ENCODE data around the gene SUFU.
A peak's percentile ranks its signal among the peaks of the same experiment; 100 is the strongest.

The SUFU gene

DNA sequence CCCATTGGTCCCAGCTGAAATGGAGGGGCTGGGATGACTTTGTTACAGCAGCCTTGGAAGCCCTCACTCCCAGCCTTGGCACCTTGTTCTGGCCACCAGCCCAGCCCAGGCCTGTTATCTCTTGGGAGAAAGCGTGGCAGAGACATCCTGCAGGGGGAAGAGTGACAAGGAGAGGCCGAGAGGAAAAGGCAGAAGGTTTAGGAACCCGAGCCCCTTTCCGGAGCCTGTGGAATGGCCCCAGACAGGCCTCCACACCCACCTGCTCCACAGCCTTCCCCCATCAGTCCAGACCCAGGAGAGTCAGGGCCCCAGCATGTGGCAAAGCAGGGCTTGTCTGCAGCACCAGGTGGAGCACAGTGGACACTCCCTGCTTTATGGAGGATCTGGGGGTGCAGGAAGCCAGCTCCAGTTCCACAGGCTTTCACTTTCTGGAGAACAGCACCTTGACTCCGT is 116.4 kb downstream of the SUFU start:
- DNase-seq (ENCODE audit: low spot score): no peak

DNA sequence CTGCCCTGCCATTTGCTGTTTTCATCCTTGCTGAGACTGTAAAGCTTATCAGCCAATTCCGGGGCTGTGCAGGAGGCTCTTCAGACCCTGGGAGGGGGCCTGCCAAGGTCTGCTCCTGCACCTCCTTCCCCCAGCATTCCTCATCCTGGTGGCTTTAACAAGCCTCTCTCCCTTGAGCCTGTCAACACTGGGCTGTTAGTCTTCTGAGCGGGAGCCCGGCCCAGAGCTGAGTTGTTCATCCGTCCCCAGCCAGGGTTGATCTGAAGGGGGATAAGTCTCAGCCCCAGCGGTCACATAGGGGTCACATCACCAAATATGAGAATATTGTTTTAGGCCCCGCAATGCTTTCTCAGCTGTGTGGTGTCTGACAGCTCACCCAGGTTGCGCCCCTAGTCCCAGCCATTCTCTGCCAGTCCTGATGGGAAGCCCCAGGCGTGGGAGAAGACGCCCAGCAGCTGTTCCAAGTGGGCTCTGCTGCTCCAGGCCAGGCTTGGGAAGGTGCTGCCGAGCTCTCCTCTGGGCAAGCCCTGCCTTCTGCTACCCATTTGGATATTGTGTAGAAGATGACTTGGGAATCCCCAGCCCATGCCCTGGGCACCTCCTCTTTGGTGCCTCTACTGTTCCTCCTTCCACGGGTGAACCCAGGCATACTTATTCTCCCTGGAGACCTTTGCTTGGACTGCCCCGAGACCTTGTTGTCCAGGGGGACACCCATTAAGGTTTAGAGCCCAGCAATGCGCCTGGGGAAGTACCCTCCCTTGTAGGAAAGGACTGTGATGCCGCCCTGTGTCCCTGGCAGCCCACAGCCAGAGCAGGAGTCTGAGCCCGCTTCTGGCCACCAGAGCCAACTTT is 117.0 kb downstream of the SUFU start:
- no peak for DNase-seq (ENCODE audit: low spot score)

DNA sequence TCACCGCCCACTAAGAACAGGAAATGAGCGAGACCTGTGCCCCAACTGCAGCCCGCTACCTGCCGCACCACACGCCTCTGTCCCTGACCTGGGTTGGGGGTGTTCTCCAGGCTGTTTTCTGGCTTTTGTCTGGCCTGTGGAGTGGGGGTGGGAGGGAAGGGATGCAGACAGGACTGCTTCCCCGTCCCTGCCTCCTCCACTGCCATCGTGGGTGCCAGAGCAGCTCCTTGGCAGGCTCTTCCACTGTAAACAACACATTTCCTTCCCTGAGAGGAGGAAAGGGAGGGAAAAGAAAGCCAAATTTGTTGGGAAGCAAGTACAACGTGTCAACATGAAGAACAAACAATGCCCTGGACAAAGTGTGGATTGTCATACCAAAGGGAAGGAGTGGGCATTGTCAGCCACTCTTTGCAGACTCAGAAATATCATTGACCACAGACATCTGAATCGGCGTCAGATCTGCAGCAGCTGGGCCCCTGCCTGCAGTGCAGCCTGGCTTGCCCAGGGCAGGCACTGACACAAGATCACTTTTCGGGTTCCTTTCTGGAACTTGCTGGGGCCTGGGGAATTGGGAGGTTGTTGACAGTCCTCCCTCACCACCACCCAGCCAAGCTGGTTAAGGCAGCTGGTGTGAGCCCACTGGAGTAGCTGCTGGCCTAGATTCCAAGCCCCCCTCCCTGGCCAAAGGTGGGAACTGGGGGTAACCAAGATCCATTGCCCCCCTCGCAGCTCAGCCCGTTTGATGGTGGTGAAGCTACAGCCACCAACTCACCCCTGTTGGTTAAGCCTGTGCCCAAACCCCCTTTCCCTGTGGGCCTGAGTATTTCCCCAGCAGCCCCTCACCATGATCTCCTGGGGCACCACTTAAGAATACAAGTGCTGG is 117.9 kb downstream of the SUFU start:
- DNase-seq (ENCODE audit: low spot score): no peak

DNA sequence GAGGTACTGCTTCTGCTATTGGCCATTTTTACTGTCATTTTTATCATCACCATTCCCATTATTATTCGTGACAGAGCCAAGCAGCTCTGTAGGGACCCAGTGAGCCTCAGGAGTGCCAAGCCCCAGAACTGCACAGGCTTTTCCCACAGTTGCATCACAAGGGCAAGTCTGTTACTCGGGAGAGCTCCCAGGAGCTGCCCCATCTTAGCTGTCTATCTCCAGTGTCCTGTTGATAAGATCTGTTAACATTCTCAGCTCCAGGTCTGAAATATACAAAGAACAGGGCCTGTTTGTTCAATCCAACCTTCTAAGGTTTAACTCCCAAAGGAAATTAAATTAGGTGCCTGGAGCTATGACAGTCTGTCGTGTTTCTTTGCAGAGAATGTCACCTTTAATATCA is 120.3 kb downstream of the SUFU start:
- no peak for DNase-seq (ENCODE audit: low spot score)

DNA sequence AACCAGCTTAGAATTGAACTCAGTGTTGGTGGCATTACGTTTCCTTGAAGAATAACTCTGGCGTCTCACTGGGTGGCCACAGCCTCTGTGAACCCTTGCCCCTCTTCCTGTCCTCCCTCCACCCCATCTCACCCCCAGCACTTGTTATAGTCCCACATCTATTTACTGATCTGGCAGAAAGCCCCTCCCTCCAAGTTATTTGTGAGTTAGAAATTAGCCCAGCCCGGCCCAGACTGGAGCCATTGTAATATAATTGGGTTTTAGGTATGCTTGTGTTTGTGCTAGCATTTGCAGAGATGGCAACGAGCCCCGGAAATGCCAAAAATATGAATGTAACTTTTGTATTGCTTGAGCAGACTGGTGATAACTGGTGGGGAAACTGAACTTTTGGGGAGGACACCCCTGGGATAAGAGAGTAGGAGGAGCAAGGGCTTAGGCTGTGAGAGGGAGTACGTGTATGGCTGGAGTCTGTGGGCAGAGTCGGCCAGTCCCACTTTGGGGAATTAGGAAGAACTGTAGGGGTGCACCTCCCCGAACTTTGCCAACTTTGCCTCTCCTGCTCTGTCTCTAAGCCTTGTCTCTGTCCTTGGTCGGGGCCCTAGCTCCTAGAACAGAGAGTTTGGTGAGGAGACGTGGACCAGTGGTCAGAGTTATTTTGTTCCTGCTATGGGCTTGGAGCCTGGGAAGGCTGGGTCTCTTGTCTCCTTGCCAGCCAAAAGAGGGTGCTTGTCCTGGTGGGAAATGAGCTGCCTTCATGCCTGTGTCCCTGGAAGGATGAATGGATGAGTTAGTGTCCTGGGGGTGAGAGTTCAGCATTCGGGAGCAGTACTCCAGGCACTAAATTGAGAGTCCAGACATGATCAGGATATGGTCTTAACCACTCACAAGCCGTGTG is 121.2 kb downstream of the SUFU start:
- DNase-seq (ENCODE audit: low spot score): no peak

DNA sequence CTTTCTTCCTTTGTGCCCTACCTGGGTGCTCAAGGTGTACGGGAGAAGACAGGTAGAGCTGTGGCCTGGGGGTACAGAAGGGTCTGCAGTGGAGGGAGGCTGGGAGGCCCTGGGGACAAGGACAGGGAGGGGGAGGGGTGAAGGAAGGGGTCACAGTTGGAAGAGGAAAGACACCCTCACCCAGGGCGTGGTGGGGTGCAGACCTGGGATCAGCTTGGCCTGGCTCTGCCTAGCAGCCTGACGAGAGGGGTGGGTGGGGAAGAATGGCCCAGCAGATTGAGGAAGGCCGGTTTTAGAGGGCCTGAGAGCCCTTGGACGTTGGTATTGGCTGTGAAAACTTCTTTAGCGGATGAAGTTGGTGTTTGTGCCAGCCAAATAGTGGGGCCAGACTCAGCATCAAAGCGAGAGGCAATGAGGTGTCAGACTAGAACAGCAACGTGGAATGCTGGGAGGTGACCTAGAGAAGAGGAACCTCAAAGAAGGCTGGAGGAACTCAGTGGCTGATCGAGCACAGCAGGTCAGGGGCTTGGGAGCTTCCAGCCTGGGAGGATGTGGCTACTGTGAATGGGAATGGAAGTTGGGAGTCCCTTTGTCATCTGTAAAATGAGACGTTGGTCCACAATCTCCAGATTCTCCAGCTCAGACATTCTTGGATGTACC is 122.4 kb downstream of the SUFU start:
- DNase-seq (ENCODE audit: low spot score): no peak

DNA sequence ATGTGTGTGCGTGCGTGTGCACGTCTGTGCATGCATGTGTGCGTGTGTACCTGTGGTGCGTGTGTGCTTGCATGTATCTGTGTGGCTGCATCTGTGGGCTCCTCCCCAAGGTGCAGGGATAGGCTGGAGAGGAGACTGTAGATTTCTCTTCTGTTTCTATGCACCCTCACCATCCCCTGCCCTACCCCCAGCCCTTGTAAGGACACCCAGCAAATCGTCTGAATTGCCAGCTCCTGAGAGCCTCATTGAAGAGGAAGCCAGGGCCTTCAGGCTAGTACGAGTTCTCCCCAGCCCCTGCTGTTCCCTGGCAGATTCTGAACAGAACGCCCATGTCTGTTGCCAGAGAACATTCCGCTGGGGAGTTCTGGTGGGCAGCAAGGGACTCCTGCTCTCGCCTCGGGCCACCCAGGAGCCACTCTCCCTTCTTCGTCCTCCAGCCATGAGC is 123.5 kb downstream of the SUFU start:
- DNase-seq (ENCODE audit: low spot score): no peak

DNA sequence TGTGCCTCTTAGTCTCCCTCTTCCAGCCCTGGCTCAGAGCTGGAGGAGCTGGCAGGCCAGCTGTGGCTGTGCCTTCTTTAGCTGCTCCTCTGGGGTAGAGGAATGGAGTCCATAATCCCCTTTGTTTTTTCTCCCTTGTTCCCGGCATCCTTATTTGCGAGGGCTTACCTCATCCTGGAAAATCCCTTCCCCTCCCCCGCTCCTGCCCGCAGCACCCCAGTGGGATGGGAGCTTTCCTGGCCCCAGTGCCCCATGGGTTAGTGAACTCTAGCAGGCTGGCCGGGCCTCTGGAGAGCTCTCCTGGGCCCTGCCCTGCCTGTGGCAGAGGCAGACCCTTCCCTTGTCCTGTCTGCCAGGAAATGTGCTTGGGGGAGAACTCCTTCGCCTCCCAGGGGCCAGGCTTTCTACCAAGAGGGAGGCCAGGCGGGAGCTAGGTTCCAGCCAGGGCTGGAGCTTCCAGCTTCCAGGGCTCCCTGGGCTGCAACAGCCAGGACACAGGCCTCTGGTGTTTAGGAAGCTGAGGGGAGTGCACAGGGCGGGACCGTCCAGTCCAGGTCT is 124.0 kb downstream of the SUFU start:
- DNase-seq (ENCODE audit: low spot score): peak; percentile 84

DNA sequence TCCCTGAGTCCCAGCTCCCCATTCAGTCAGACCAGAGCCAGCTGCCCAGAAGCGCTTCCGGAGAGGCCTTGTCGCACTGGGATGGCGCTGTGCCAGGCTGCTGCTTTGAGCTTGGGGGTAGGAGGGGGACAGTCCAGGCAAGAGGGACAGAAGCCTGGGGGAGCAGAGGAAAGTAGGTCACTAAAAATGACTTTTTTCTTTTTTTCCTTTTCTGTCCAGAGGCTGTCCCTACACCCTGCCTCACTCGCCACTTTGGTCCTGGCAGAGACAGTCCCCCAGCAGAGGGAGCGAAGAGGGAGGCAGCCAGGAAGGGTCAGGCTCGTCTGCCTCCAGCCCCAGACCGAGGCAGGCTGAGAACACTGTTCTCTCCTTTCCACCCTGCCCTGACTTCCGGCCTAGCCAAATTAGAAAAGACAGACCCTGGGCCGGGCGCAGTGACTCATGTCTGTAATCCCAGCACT is 124.7 kb downstream of the SUFU start:
- peak; percentile 47 for DNase-seq (ENCODE audit: low spot score)

DNA sequence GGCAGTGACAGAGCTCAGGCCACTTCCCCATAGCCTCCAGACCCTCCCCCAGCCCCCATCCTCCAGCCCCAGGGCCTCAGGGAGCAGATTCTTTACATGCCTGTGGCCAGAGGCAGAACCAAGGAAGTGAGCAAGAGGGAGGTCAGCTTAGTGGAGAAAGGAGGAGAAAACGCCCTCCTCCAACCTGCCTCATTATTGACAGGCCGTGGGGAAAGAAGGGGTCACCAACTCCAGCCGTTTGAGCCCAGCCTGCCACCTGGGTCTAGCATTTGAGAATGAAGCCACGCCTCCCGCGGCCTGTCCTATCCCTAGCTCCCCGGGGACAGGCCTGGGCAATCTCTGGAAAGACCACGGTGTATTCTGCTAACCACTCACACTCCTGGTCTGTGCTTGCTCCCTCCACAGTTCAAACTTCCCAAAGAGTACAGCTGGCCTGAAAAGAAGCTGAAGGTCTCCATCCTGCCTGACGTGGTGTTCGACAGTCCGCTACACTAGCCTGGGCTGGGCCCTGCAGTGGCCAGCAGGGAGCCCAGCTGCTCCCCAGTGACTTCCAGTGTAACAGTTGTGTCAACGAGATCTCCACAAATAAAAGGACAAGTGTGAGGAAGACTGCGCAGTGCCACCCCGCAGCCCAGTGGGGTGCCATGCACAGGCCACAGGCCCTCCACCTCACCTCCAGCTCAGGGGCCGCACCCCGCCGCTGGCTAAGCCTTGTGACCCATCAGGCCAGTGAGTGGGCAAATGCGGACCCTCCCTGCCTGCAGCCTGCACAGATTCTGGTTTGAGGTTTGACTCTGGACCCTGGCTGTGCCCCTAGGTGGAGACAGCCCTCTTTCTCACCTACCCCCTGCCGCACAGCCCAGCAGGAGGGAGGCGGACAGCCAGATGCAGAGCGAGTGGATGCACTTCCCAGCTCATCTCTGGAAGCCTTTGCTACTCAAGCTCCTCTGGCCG is 126.2 kb downstream of the SUFU start:
- DNase-seq (ENCODE audit: low spot score): peak; percentile 75

DNA sequence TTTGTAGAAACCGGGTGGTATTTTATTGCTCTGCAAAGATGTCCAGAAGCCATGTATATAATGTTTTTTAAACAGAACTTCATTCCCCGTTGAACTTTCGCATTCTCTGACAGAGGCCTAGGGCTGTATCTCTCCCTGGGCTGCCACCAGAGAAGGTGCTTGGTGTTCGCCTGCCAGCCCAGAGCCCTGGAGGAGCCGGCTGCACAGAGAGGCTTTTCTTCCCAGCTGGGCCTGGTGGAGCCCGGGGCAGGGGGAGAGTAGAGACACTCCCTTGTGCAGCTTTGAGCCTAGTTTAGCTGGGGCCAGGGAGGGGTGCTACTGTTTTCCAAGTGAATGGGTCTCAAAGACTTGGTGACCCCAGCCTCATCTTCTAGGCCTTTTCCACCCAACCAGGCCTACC is 126.9 kb downstream of the SUFU start:
- no peak for DNase-seq (ENCODE audit: low spot score)

DNA sequence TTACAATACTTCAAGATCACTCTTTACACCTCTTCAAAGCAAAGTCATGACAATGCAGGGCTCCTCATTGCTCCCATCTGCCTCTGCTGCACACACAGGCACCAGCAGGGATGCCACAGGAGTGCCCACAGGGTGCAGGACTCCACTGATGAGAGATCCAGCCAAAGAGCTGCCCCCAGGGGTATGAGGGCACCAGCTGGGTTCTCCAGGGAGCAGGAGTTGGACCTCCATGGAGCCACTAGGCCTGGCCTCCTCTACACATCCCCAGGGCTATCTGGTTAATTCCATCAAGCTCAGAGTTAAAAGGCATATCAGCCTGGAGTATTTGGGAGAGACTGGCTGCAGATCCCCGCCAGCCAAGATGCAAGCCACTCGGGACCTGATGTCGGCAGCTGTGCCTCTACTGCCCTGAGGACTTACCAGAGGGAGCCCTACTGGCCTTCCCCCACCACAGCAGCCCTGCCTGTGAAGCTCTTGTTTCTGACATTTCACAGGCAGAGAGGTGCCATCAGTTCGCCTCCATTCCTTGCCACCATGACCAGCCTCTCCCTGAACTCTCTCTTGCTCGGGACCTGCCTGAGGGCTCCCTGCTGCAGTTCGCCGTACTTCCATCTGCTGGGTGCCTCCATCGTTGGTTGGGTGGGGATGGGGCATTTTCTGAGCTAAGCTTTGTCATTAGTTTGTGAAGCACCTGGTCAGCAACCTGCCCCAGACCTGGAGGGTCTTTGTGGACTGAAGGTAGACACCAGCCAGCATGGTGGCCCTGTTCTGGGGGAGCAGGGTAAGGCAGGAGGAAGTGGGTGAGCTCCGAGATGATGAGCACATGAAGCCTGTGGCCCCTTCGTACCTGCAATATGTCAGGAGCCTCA is 128.0 kb downstream of the SUFU start:
- DNase-seq (ENCODE audit: low spot score): no peak

DNA sequence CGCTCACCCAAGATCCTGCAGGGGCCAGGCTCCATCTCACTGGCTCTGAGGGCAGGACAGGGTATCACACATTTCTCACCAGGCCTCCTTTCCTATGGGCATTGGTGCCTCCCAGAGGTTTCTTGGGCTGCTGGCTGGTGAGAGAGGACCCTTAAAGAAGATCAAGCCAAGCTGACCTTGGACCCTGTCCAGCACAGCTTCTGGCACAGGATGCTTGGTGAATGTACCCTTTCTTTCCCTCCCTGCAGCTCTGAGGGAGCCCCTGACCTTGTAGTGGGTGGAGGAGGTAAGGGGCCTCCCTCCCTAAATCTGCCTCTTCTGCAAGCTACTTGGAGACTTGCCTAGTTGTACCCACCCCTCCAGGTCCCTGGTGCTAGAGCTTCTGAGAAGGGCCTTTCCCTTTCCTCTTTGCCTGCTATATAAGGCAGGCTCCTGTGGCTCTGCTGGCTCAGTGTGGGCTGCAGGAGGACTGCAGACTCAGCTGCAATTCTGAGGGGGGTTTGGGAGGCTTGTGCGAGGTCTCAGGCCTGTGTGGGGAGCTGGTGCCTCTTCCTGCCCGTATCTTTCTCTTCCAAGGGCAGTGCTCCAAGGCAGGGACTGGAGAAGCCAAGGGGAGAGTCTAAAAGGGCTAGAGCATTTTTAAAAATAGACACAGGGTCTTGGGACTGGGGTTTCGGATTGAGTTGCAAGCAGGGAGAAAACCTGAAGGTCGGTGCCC is 128.8 kb downstream of the SUFU start:
- DNase-seq (ENCODE audit: low spot score): no peak

DNA sequence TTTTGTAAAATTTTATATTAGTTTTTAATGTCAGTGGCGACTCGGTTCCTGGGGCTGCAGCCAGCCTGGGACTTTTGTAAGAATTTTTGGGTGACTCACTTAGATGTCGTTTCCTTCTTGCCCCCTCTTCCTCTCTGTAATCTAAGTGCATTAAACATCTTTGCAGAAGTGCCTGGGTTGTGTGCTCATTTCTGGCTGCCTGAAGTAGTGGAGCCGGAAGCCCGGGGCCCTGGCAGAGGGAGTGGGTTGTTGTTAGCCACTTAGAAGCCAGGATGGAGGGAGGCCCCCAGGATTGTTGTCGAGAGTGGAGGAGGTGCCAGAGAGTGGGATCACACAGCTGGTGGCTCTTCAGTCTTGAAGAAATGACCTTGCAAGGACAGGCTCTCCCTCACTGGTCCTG is 129.5 kb downstream of the SUFU start:
- no peak for DNase-seq (ENCODE audit: low spot score)

DNA sequence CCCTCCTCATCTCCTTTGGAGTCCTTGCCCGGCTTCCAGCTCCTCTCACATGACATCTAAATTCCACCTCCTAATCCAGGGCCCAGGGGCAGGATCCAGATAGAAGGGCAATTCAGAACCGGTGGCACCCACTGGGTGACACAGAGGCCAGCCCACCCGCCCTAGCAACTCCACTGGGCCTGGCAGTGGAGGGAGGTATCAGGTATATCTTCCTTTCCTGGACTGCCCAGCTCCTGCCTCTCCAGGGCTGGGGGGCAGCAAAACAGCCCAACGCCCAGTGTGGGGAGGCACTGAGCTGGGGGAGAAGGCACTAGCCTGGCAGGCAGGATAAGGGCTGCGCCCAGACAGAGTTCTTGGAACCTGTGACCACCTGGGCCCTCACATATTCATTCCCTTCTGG is 130.1 kb downstream of the SUFU start:
- DNase-seq (ENCODE audit: low spot score): no peak

DNA sequence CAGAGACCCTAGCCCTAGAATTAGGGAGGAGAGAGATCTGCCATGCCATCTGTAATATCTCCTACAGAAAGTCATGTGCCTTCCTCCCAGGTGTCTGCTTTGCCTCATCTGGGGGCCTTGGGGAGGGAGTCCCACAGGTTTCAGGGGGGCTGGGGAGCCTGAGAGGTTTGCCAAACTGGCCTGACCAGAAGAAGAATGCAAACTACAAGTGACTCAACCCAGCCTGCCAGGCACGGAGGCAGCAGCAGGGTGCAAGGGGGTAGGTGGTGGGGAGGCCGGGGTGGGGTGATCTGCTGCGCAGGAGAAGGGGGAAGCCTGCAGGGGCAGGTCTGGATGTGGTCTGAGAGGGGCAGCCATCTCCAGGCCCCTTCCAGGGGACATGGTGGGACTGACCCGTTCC is 130.9 kb downstream of the SUFU start:
- DNase-seq (ENCODE audit: low spot score): no peak

DNA sequence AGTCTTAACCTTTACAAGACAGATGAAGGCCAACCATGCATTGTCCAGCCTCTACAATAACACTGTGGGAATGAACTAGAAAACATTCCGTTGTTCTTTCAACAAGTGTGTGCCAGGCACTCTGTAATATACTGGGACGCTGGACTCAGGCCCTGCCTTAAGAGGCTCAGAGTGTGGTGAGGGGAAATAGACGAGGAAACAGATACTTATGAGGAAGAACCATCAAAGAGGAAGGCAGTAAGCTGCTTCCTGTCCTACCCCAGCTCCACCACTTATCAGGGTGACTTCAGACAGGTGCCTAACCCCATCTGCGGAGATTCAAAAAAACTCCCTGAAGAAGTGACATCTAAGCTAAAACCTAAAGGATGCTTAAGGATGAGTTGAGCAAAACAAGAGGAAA is 131.6 kb downstream of the SUFU start:
- DNase-seq (ENCODE audit: low spot score): no peak

DNA sequence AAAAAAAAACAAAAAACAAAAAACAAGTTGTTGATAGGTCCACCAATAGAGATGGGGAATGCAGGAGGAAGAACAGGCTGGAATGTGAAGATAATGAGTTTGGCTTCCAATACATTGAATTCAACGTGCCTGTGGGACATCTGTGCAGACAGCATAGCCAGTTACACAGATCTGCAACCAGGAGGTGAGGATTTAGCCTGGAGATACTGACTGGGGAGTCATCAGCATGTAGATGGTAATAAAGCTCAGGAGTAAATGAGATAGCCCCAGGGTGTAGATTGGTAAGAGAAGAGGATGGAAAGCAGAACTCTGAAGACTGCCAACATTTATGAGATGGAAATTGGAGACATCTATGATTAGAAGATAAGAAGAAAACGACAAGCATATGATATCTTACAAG is 135.8 kb downstream of the SUFU start:
- DNase-seq (ENCODE audit: low spot score): no peak

All from ecto neural progenitor cell (in vitro differentiated cells).